Keratinocyte (primary cell): ENCODE measurements around the gene ACTN3. TPM values are rescaled to one million over a fixed set of nuclear protein-coding genes. Genes with fewer than 3 reads are reported as not detected.

Experiments used
- DNase-seq: peaks from one replicate; pipeline ENCODE4 v3.0.0-alpha.2; 2011; ENCODE audit warnings: low read depth, missing footprints, low spot score
- FAIRE-seq: peaks from 2 replicates; lab custom pipeline; 2011; peaks lifted over from hg19 to GRCh38; lab: Jason Lieb, UNC
- H2AFZ ChIP-seq: 2 replicates; pipeline ENCODE4 v1.6.0; 2012; ENCODE audit warnings: low read length, control low read depth, inconsistent platforms; ENCODE audit not compliant: control insufficient read depth
- H3K27ac ChIP-seq: 2 replicates; pipeline ENCODE4 v1.5.1; 2011; ENCODE audit warnings: low read length; ENCODE audit not compliant: control insufficient read depth, insufficient read depth
- H3K27me3 ChIP-seq: 3 replicates; pipeline ENCODE4 v1.6.0; 2011; ENCODE audit warnings: low read length; ENCODE audit not compliant: control insufficient read depth, insufficient read depth; ENCODE audit errors: extremely low read depth
- H3K36me3 ChIP-seq, 2 experiments: 2 replicates in 1 of 2; 3 replicates in 1 of 2; pipeline ENCODE4 v1.5.1; 2011; ENCODE audit warnings: low read length in 2 of 2, mild to moderate bottlenecking in 1 of 2; ENCODE audit not compliant: control insufficient read depth in 2 of 2, insufficient read depth in 2 of 2; ENCODE audit errors: extremely low read depth in 1 of 2
- H3K4me1 ChIP-seq: 3 replicates; pipeline ENCODE4 v1.5.1; 2011; ENCODE audit warnings: low read length; ENCODE audit not compliant: control insufficient read depth, insufficient read depth; ENCODE audit errors: extremely low read depth
- H3K4me2 ChIP-seq: 3 replicates; pipeline ENCODE4 v1.6.0; 2011; ENCODE audit warnings: low read depth, low read length; ENCODE audit not compliant: control insufficient read depth, insufficient read depth; ENCODE audit errors: extremely low read depth
- H3K4me3 ChIP-seq, 3 experiments: fragments of 200-600 bp in 1 of 3; sonication (generic) in 1 of 3; 2 replicates in 2 of 3; 3 replicates in 1 of 3; pipeline ENCODE4 v1.5.1; 2011 to 2016; ENCODE audit warnings: low read length in 3 of 3, mild to moderate bottlenecking in 3 of 3, control low read depth in 2 of 3, inconsistent platforms in 1 of 3, low read depth in 1 of 3, mixed read lengths in 1 of 3, mixed run types in 1 of 3, moderate library complexity in 1 of 3; ENCODE audit not compliant: control insufficient read depth in 2 of 3, insufficient read depth in 2 of 3; ENCODE audit errors: extremely low read depth in 1 of 3
- H3K79me2 ChIP-seq: 2 replicates; pipeline ENCODE4 v1.6.0; 2012; ENCODE audit warnings: low read length; ENCODE audit not compliant: control insufficient read depth, insufficient read depth
- H3K9ac ChIP-seq: 3 replicates; pipeline ENCODE4 v1.6.0; 2011; ENCODE audit warnings: low read length; ENCODE audit not compliant: control insufficient read depth, insufficient read depth; ENCODE audit errors: extremely low read depth
- H3K9me1 ChIP-seq: 3 replicates; pipeline ENCODE4 v1.6.0; 2011; ENCODE audit warnings: low read length; ENCODE audit not compliant: control insufficient read depth, insufficient read depth; ENCODE audit errors: extremely low read depth
- H3K9me3 ChIP-seq: 2 replicates; pipeline ENCODE4 v1.5.1; 2012; ENCODE audit warnings: low read depth, low read length; ENCODE audit not compliant: control insufficient read depth
- H4K20me1 ChIP-seq: 3 replicates; pipeline ENCODE4 v1.6.0; 2011; ENCODE audit warnings: low read length; ENCODE audit not compliant: control insufficient read depth, insufficient read depth; ENCODE audit errors: extremely low read depth
- CTCF ChIP-seq, 3 experiments: IDR thresholded peaks in 1 of 3; conservative IDR thresholded peaks in 1 of 3; optimal IDR thresholded peaks in 1 of 3; 2 replicates in 2 of 3; 3 replicates in 1 of 3; pipeline versions ENCODE3 to v1.5.1; 2011; ENCODE audit warnings: low read length in 3 of 3, mild to moderate bottlenecking in 3 of 3, moderate library complexity in 2 of 3, control low read depth in 1 of 3, inconsistent platforms in 1 of 3; ENCODE audit not compliant: insufficient read depth in 2 of 3; ENCODE audit errors: extremely low read depth in 1 of 3
- EZH2 ChIP-seq: IDR thresholded peaks from one replicate; pipeline ENCODE4 v1.6.1; 2012; ENCODE audit warnings: inconsistent platforms, mild to moderate bottlenecking, low read length, moderate library complexity
- dilution Hi-C: fragments of 300-500 bp; cut with MboI; formaldehyde crosslinking; loops from one replicate; pipeline ENCODE4 v1.7.0; 2020; ENCODE audit warnings: low sequenced_read_pairs; ENCODE audit not compliant: extremely low pct_ligation_motif_present
- polyA plus RNA-seq, 5 experiments: library from polyadenylated mRNA; depleted of rRNA in 3 of 5; stranded (reverse) in 3 of 5; stranded (forward) in 1 of 5; unstranded in 1 of 5; fragments of >200 nt; gene quantifications; 1 replicate in 1 of 5; 2 replicates in 3 of 5; 3 replicates in 1 of 5; pipeline versions ENCODE4 v1.2.1 to v1.2.3, GENCODE V29; 2011 to 2012; ENCODE audit warnings: missing spikeins in 2 of 5, low read depth in 1 of 5, low replicate concordance in 1 of 5

The ACTN3 gene
- polyA plus RNA-seq, 1 donor (not counting 4 experiments of a cell fraction or from before 2014, with no cell fraction given) = not detected

GRCh38 chr11:66600219-66600618 lies 53.5 kb downstream of the ACTN3 start:
- H3K4me1 ChIP-seq = peaks cover 7% of the 10 kb centered on the region
- H4K20me1 ChIP-seq = no peaks in the 10 kb centered on the region
- H2AFZ ChIP-seq = no peak overlapping the region
- no peak overlapping the region for H3K27ac ChIP-seq
- TF ChIP-seq CTCF (optimal IDR thresholded peaks at IDR 0.05 in 1 of 3, IDR thresholded peaks at IDR 0.05 in 1 of 3, conservative IDR thresholded peaks at IDR 0.05 in 1 of 3; ENCODE audit: extremely low read depth in 1 of 3, insufficient read depth in 2 of 3, low read length in 3 of 3) (no peak), EZH2 (no peak)
- no peaks in the 10 kb centered on the region for H3K9me1 ChIP-seq
- FAIRE-seq (no peak), DNase-seq (no peak)
- dilution Hi-C loops = no loop called here
- no peak overlapping the region for H3K4me3 ChIP-seq
- peaks cover 4 to 20% of the 10 kb centered on the region in 2 experiments for H3K36me3 ChIP-seq
- H3K4me2 ChIP-seq = no peak overlapping the region
- H3K9me3 ChIP-seq = no peaks in the 10 kb centered on the region
- H3K79me2 ChIP-seq = no peaks in the 10 kb centered on the region
- H3K9ac ChIP-seq = no peak overlapping the region
- H3K27me3 ChIP-seq = no peaks in the 10 kb centered on the region

GRCh38 chr11:66600631-66601233 lies 54.0 kb downstream of the ACTN3 start:
- H3K9me3 ChIP-seq = no peaks in the 10 kb centered on the region
- dilution Hi-C loops = no loop called here
- H3K27ac ChIP-seq = no peak overlapping the region
- DNase-seq (no peak), FAIRE-seq (no peak)
- no peak overlapping the region for H2AFZ ChIP-seq
- H3K4me3 ChIP-seq = no peak overlapping the region
- peaks cover 8 to 23% of the 10 kb centered on the region in 2 experiments for H3K36me3 ChIP-seq
- H3K9me1 ChIP-seq = no peaks in the 10 kb centered on the region
- no peaks in the 10 kb centered on the region for H3K79me2 ChIP-seq
- no peaks in the 10 kb centered on the region for H3K27me3 ChIP-seq
- TF ChIP-seq CTCF (optimal IDR thresholded peaks at IDR 0.05 in 1 of 3, IDR thresholded peaks at IDR 0.05 in 1 of 3, conservative IDR thresholded peaks at IDR 0.05 in 1 of 3; ENCODE audit: extremely low read depth in 1 of 3, insufficient read depth in 2 of 3, low read length in 3 of 3) = no peak
- TF ChIP-seq EZH2 = no peak
- H4K20me1 ChIP-seq = no peaks in the 10 kb centered on the region
- no peak overlapping the region for H3K9ac ChIP-seq
- no peak overlapping the region for H3K4me2 ChIP-seq
- peaks cover 7% of the 10 kb centered on the region for H3K4me1 ChIP-seq
